Transverse colon (tissue), 4 donors: ENCODE results near the gene MYOZ2. TPM values are rescaled to one million over a fixed set of nuclear protein-coding genes. Genes with fewer than 3 reads are reported as not detected.

Experiments
- DNase-seq: peaks from one replicate; pipeline ENCODE4 v3.0.0-alpha.2; 2019
- H3K27ac ChIP-seq, 4 donors: fragments of 200-600 bp; sonication (generic); 2 replicates each; pipeline ENCODE4 v1.5.1; 2016 to 2018; ENCODE audit warnings: inconsistent platforms in 4 of 4
- H3K27me3 ChIP-seq: fragments of 200-600 bp; sonication (generic); 2 replicates; pipeline ENCODE4 v1.5.1; 2017; ENCODE audit warnings: inconsistent platforms
- H3K36me3 ChIP-seq, 4 donors: fragments of 200-600 bp; sonication (generic); 2 replicates each; pipeline ENCODE4 v1.5.1; 2017 to 2019; ENCODE audit warnings: inconsistent platforms in 4 of 4
- H3K4me1 ChIP-seq, 4 donors: fragments of 200-600 bp; sonication (generic); 2 replicates each; pipeline ENCODE4 v1.5.1; 2017 to 2020; ENCODE audit warnings: inconsistent platforms in 4 of 4
- H3K4me3 ChIP-seq, 4 donors: fragments of 200-600 bp; sonication (generic); 1 replicate in 1 of 4; 2 replicates in 3 of 4; pipeline versions ENCODE4 v1.5.1 to v1.6.1; 2017 to 2019; ENCODE audit warnings: inconsistent platforms in 4 of 4
- H3K9me3 ChIP-seq, 2 donors: fragments of 200-600 bp; sonication (generic); 2 replicates each; pipeline ENCODE4 v1.5.1; 2017 to 2019; ENCODE audit warnings: inconsistent platforms in 2 of 2
- CTCF ChIP-seq, 5 experiments: fragments of 200-600 bp in 3 of 5; fragments of 450-650 bp in 2 of 5; sonication (generic) in 3 of 5; IDR thresholded peaks; 1 replicate in 2 of 5; 2 replicates in 3 of 5; pipeline ENCODE4 v1.5.1; 2016 to 2017; ENCODE audit warnings: antibody characterized with exemption in 5 of 5, inconsistent platforms in 3 of 5, mild to moderate bottlenecking in 2 of 5, moderate library complexity in 1 of 5
- EP300 ChIP-seq: sonication (generic); formaldehyde crosslinking; IDR thresholded peaks from one replicate; pipeline ENCODE4 v1.6.1; 2017; ENCODE audit warnings: antibody characterized with exemption, low read depth
- POLR2A ChIP-seq: fragments of 450-650 bp; IDR thresholded peaks from one replicate; pipeline ENCODE4 v1.6.1; 2016; ENCODE audit warnings: antibody characterized with exemption, mild to moderate bottlenecking, moderate library complexity
- POLR2AphosphoS5 ChIP-seq, 3 donors: sonication (generic); formaldehyde crosslinking; IDR thresholded peaks; one replicate each; pipeline ENCODE4 v1.6.1; 2016; ENCODE audit warnings: antibody characterized with exemption in 3 of 3
- whole genome bisulfite sequencing, 2 donors: methylation state at CpG; one replicate each; pipeline ENCODE4 v1.1.5; 2018; ENCODE audit warnings: low coverage in 1 of 2; 5-methylcytosine and 5-hydroxymethylcytosine counted together
- in situ Hi-C, 4 donors: fragments of 200-750 bp; cut with MboI; loops; one replicate each; pipeline versions ENCODE4 v1.15.0 to v1.15.1; 2017; ENCODE audit warnings: low sequenced_read_pairs in 3 of 4, low pct_ligation_motif_present in 1 of 4, low pct_unique_long_range_greater_than_20kb in 1 of 4
- intact Hi-C: fragments of 100-400 bp; cut with DNase I; formaldehyde crosslinking; loops from one replicate; pipeline ENCODE4 v1.15.1; 2023; ENCODE audit warnings: low total_unique reads
- total RNA-seq, 4 donors: library from RNA; depleted of rRNA; stranded (reverse); fragments of >200 nt; gene quantifications; one replicate each; pipeline ENCODE4 v1.1.0, GENCODE V29; 2016

Gene MYOZ2
- total RNA-seq, 4 donors from 2014 or later: 0.27 to 0.32 TPM; not detected in 2

GRCh38 chr4:119221412-119221811 lies 85.8 kb downstream of the MYOZ2 start:
- Histone ChIP-seq H3K27me3 (no peaks in the 10 kb centered on the region), H3K4me3 (no peak overlapping the region), H3K4me1 (peaks cover 0 to 16% (median 0%) of the 10 kb centered on the region in 4 donors), H3K9me3 (no peaks in the 10 kb centered on the region), H3K36me3 (peaks cover 0 to 27% (median 8%) of the 10 kb centered on the region in 4 donors), H3K27ac (no peak overlapping the region)
- WGBS, 2 donors: 97 to 100% methylated on average over 4 of the region's 4 CpGs
- no peak for DNase-seq
- intact Hi-C loops (no loop called here), in situ Hi-C loops (no loop called here)
- TF ChIP-seq POLR2AphosphoS5 (IDR thresholded peaks at IDR 0.05): no peak
- TF ChIP-seq POLR2A: no peak
- TF ChIP-seq EP300: no peak
- TF ChIP-seq CTCF (IDR thresholded peaks at IDR 0.05): no peak

GRCh38 chr4:119227690-119228089 lies 92.1 kb downstream of the MYOZ2 start:
- Histone ChIP-seq H3K36me3 (no peaks in the 10 kb centered on the region), H3K27me3 (no peaks in the 10 kb centered on the region), H3K4me3 (no peak overlapping the region), H3K4me1 (peaks cover 0 to 7% (median 1%) of the 10 kb centered on the region in 4 donors), H3K9me3 (no peaks in the 10 kb centered on the region), H3K27ac (no peak overlapping the region)
- no peak for TF ChIP-seq EP300
- no peak for TF ChIP-seq POLR2AphosphoS5 (IDR thresholded peaks at IDR 0.05)
- TF ChIP-seq POLR2A: no peak
- no peak for TF ChIP-seq CTCF (IDR thresholded peaks at IDR 0.05)
- DNase-seq: no peak
- intact Hi-C loops (no loop called here), in situ Hi-C loops (loop anchor here in 2 of 4 donors (25.0 kb wide), 1 partner anchor 190 kb away; no protein-coding TSS in a partner anchor)

GRCh38 chr4:119228406-119228805 lies 92.8 kb downstream of the MYOZ2 start:
- in situ Hi-C loops (loop anchor here in 2 of 4 donors (25.0 kb wide), 1 partner anchor 191 kb away; no protein-coding TSS in a partner anchor), intact Hi-C loops (no loop called here)
- Histone ChIP-seq H3K36me3 (no peaks in the 10 kb centered on the region), H3K9me3 (no peaks in the 10 kb centered on the region), H3K4me1 (peaks cover 0 to 14% (median 3%) of the 10 kb centered on the region in 4 donors), H3K27me3 (no peaks in the 10 kb centered on the region), H3K4me3 (no peak overlapping the region), H3K27ac (no peak overlapping the region)
- DNase-seq: no peak
- no peak for TF ChIP-seq CTCF (IDR thresholded peaks at IDR 0.05)
- no peak for TF ChIP-seq EP300
- TF ChIP-seq POLR2A: no peak
- WGBS, 2 donors: 93 to 98% methylated on average over 3 of the region's 3 CpGs

GRCh38 chr4:119229908-119230687 lies 94.5 kb downstream of the MYOZ2 start:
- 91 to 95% methylated on average over 3 to 4 of the region's 4 CpGs for WGBS, 2 donors
- DNase-seq: no peak
- Histone ChIP-seq H3K27me3 (no peaks in the 10 kb centered on the region), H3K27ac (no peak overlapping the region), H3K4me1 (peaks cover 0 to 24% (median 6%) of the 10 kb centered on the region in 4 donors), H3K36me3 (peaks cover 0 to under 1% (median 0%) of the 10 kb centered on the region in 4 donors), H3K9me3 (no peaks in the 10 kb centered on the region), H3K4me3 (no peak overlapping the region)
- in situ Hi-C loops (loop anchor here in 2 of 4 donors (25.0 kb wide), 1 partner anchor 193 kb away; no protein-coding TSS in a partner anchor), intact Hi-C loops (no loop called here)
- TF ChIP-seq POLR2AphosphoS5 (IDR thresholded peaks at IDR 0.05): no peak
